Activated B cell treated with CpG ODN at 0.5 μM for 24 hours (primary cell): ENCODE data around the gene KIF21B. TPM values are rescaled to one million over a fixed set of nuclear protein-coding genes. Genes with fewer than 3 reads are reported as not detected.
A peak's percentile ranks its signal among the peaks of the same experiment; 100 is the strongest.

ENCODE experiments used
- ATAC-seq: fragments of 200-7000 bp; cut with Tn5 transposase; one replicate; pipeline ENCODE4 v1.10.0; 2021; ENCODE audit warnings: low read depth, mild to moderate bottlenecking, moderate library complexity
- CTCF ChIA-PET: fragments of 350-600 bp; sonication (Branson Sonifier 250); formaldehyde crosslinking; loops from one replicate; lab custom pipeline; 2021; ENCODE audit warnings: antibody characterized with exemption; lab: Charles Lee
- POLR2A ChIA-PET: fragments of 350-600 bp; sonication (Branson Sonifier 250); formaldehyde crosslinking; loops from one replicate; lab custom pipeline; 2021; ENCODE audit warnings: antibody characterized with exemption; lab: Charles Lee
- DNase-seq: peaks from one replicate; pipeline ENCODE4 v3.0.0; 2022
- H3K27ac Mint-ChIP-seq: one replicate; pipeline ENCODE4 v1.8.0; 2020; ENCODE audit warnings: mixed read lengths
- H3K27me3 Mint-ChIP-seq: one replicate; pipeline ENCODE4 v1.8.0; 2021; ENCODE audit warnings: mixed read lengths
- H3K36me3 Mint-ChIP-seq: one replicate; pipeline ENCODE4 v1.8.0; 2021; ENCODE audit warnings: low read depth, mixed read lengths
- H3K4me1 Mint-ChIP-seq: one replicate; pipeline ENCODE4 v1.8.0; 2021; ENCODE audit warnings: mixed read lengths
- H3K4me3 Mint-ChIP-seq: one replicate; pipeline ENCODE4 v1.8.0; 2020; ENCODE audit warnings: mild to moderate bottlenecking, mixed read lengths
- H3K9me3 Mint-ChIP-seq: one replicate; pipeline ENCODE4 v1.8.0; 2020; ENCODE audit warnings: mixed read lengths
- CTCF ChIP-seq: fragments of 200-600 bp; IDR thresholded peaks from one replicate; pipeline ENCODE4 v1.8.0; 2022; ENCODE audit warnings: antibody characterized with exemption, mild to moderate bottlenecking
- intact Hi-C: fragments of 100-400 bp; cut with micrococcal nuclease; formaldehyde crosslinking; loops from one replicate; pipeline ENCODE4 v1.15.1; 2024
- total RNA-seq: library from RNA; stranded (reverse); gene quantifications from 2 replicates; pipeline ENCODE4 v1.2.3, GENCODE V29; 2022

KIF21B gene
- total RNA-seq, 1 donor from 2014 or later, result 31.8 TPM

- DNase-seq, result no peak
- CTCF ChIA-PET, result interaction anchor here (4.1 to 15.6 kb wide), 3 partner anchors 48 to 144 kb away, joined by 38 to 327 read pairs (median 53); no protein-coding TSS in a partner anchor
- Mint-ChIP-seq H3K36me3 (peaks cover 47% of the 10 kb centered on the region), H3K4me1 (peaks cover 10% of the 10 kb centered on the region), H3K4me3 (no peak overlapping the region), H3K27ac (no peak overlapping the region), H3K27me3 (no peaks in the 10 kb centered on the region), H3K9me3 (no peaks in the 10 kb centered on the region)
- ATAC-seq, result peak; percentile 72
- intact Hi-C loops, result loop anchor here (1.0 to 5.0 kb wide), 3 partner anchors 98 to 413 kb away; partner anchors contain the start of gene GPR25
- TF ChIP-seq CTCF, result no peak
- POLR2A ChIA-PET, result no interaction called here
These were observed 53.6 kb downstream of the KIF21B start for GRCh38 chr1:200969726-200970561.

GRCh38 chr1:200968469-200969410 lies 54.8 kb downstream of the KIF21B start:
- intact Hi-C loops, result loop anchor here (5.0 kb wide), 1 partner anchor 96 kb away; the partner anchor contains the start of gene GPR25
- TF ChIP-seq CTCF, result no peak
- no peak overlapping the region for H3K27ac Mint-ChIP-seq
- H3K4me3 Mint-ChIP-seq, result no peak overlapping the region
- H3K27me3 Mint-ChIP-seq, result no peaks in the 10 kb centered on the region
- H3K4me1 Mint-ChIP-seq, result peaks cover 10% of the 10 kb centered on the region
- H3K9me3 Mint-ChIP-seq, result no peaks in the 10 kb centered on the region
- ATAC-seq (no peak), DNase-seq (no peak)
- H3K36me3 Mint-ChIP-seq, result peaks cover 36% of the 10 kb centered on the region
- POLR2A ChIA-PET, result no interaction called here
- CTCF ChIA-PET, result interaction anchor here (15.6 kb wide), 1 partner anchor 75 kb away, joined by 327 read pairs; no protein-coding TSS in a partner anchor

- ATAC-seq, result no peak
These were observed 55.6 kb downstream of the KIF21B start for GRCh38 chr1:200967693-200968468.

GRCh38 chr1:200966934-200967333 lies 56.6 kb downstream of the KIF21B start:
- TF ChIP-seq CTCF, result no peak
- intact Hi-C loops, result loop anchor here (5.0 kb wide), 1 partner anchor 95 kb away; the partner anchor contains the start of gene GPR25
- ATAC-seq, result no peak
- H3K4me1 Mint-ChIP-seq, result peaks cover 10% of the 10 kb centered on the region
- POLR2A ChIA-PET, result no interaction called here
- H3K27ac Mint-ChIP-seq, result no peak overlapping the region
- peaks cover 22% of the 10 kb centered on the region for H3K36me3 Mint-ChIP-seq
- DNase-seq, result no peak
- CTCF ChIA-PET, result no interaction called here
- H3K9me3 Mint-ChIP-seq, result no peaks in the 10 kb centered on the region
- no peaks in the 10 kb centered on the region for H3K27me3 Mint-ChIP-seq
- H3K4me3 Mint-ChIP-seq, result no peak overlapping the region

More at GRCh38 chr1:200967693-200968468, 55.6 kb downstream of the KIF21B start:
- TF ChIP-seq CTCF, result no peak
- no peak for DNase-seq
- intact Hi-C loops, result loop anchor here (5.0 kb wide), 1 partner anchor 96 kb away; the partner anchor contains the start of gene GPR25
- ChIA-PET CTCF (interaction anchor here (15.6 kb wide), 1 partner anchor 76 kb away, joined by 327 read pairs; no protein-coding TSS in a partner anchor), POLR2A (no interaction called here)
- no peak overlapping the region for H3K4me3 Mint-ChIP-seq
- H3K9me3 Mint-ChIP-seq, result no peaks in the 10 kb centered on the region
- no peaks in the 10 kb centered on the region for H3K27me3 Mint-ChIP-seq
- no peak overlapping the region for H3K27ac Mint-ChIP-seq
- peaks cover 10% of the 10 kb centered on the region for H3K4me1 Mint-ChIP-seq
- peaks cover 27% of the 10 kb centered on the region for H3K36me3 Mint-ChIP-seq
